Loucy (cell line): Measurements from ENCODE around the gene SNRNP27.

ENCODE experiments used
- H2AFZ ChIP-seq: fragments of 200-600 bp; sonication (generic); 2 replicates; pipeline ENCODE4 v1.6.0; 2016; ENCODE audit warnings: antibody characterized with exemption, mild to moderate bottlenecking, low read length, moderate library complexity
- H3F3A ChIP-seq: fragments of 200-600 bp; 2 replicates; pipeline ENCODE4 v1.6.0; 2016; ENCODE audit warnings: antibody characterized with exemption, low read depth, mild to moderate bottlenecking
- H3K27me3 ChIP-seq: fragments of 200-600 bp; sonication (generic); 2 replicates; pipeline ENCODE4 v1.6.1; 2014; ENCODE audit warnings: low read length, mild to moderate bottlenecking; ENCODE audit not compliant: insufficient read depth, poor library complexity, severe bottlenecking
- H3K36me3 ChIP-seq: fragments of 200-600 bp; sonication (generic); 2 replicates; pipeline ENCODE4 v1.6.1; 2016; ENCODE audit warnings: low read length; ENCODE audit not compliant: insufficient read depth
- H3K4me1 ChIP-seq: fragments of 200-600 bp; sonication (generic); 2 replicates; pipeline ENCODE4 v1.5.1; 2014; ENCODE audit warnings: low read length, mild to moderate bottlenecking; ENCODE audit not compliant: insufficient read depth, poor library complexity, severe bottlenecking
- H3K4me2 ChIP-seq: fragments of 200-600 bp; sonication (generic); 2 replicates; pipeline ENCODE4 v1.6.0; 2014; ENCODE audit warnings: antibody characterized with exemption, low read length, low read depth, mild to moderate bottlenecking; ENCODE audit not compliant: poor library complexity, severe bottlenecking
- H3K4me3 ChIP-seq: fragments of 200-600 bp; sonication (generic); 2 replicates; pipeline ENCODE4 v1.5.1; 2014; ENCODE audit warnings: low read length, mild to moderate bottlenecking, mixed read lengths; ENCODE audit not compliant: poor library complexity, severe bottlenecking
- H3K79me2 ChIP-seq: fragments of 200-600 bp; sonication (generic); 2 replicates; pipeline ENCODE4 v1.6.1; 2014; ENCODE audit warnings: low read length; ENCODE audit not compliant: insufficient read depth
- H3K9ac ChIP-seq: fragments of 200-600 bp; sonication (generic); 2 replicates; pipeline ENCODE4 v1.6.0; 2014; ENCODE audit warnings: mild to moderate bottlenecking, low read depth, low read length, moderate library complexity; ENCODE audit not compliant: poor library complexity, severe bottlenecking
- H3K9me2 ChIP-seq: fragments of 200-600 bp; sonication (generic); replicated peaks from 2 replicates; pipeline ENCODE4 v1.6.1; 2016; ENCODE audit warnings: low read depth, low read length, mixed read lengths
- H3K9me3 ChIP-seq: fragments of 200-600 bp; sonication (generic); 2 replicates; pipeline ENCODE4 v1.6.1; 2014; ENCODE audit warnings: mild to moderate bottlenecking, antibody characterized with exemption, low read length, low read depth; ENCODE audit not compliant: insufficient read depth
- H4K20me1 ChIP-seq: fragments of 200-600 bp; sonication (generic); 2 replicates; pipeline ENCODE4 v1.6.0; 2014; ENCODE audit warnings: antibody characterized with exemption, low read length, mild to moderate bottlenecking; ENCODE audit not compliant: insufficient read depth, poor library complexity, severe bottlenecking
- EZH2phosphoT487 ChIP-seq: fragments of 200-600 bp; IDR thresholded peaks from 2 replicates; pipeline ENCODE4 v1.6.1; 2018; ENCODE audit warnings: antibody characterized with exemption, mild to moderate bottlenecking, moderate library complexity, borderline replicate concordance
- TF ChIP-seq, protein P1 (sequence below): fragments of 200-600 bp; sonication (generic); conservative IDR thresholded peaks from 2 replicates; pipeline ENCODE4 v1.5.1; 2014; ENCODE audit warnings: mild to moderate bottlenecking, antibody characterized with exemption, low read length

The SNRNP27 gene

DNA sequence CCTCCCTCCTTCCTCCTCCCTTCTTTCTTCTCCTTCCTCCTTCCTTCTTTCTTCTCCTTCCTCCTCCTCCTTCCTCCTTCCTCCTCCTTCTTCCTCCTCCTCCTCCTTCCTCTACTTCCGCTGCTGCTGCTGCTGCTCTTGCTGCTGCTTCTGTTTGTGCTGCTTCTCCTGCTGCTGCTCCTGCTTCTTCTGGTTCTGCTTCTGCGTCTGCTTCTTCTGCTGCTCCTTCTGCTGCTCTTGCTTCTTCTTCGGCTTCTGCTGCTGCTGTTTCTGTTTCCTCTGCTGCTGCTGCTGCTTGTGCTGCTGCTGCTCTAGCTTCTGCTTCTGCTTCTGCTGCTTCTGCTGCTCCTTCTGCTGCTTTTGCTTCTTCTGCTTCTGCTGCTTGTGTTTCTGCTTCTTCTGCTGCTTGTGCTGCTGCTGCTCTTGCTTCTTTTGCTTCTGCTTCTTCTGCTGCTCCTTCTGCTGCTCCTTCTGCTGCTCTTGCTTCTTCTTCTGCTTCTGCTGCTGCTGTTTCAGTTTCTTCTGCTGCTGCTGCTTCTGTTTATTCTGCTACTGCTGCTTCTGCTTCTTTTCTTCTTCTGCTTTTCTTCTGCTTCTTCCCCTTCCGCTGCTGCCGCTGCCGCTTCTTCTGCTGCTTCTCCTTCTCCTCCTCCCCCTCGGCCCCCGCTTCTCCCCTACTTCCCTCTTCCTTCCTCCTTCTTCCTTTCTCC, 8.6 kb downstream of the SNRNP27 start:
- Histone ChIP-seq H4K20me1 (peaks cover 5% of the 10 kb centered on the region), H3K9ac (peak overlapping the region; percentile 30), H3K79me2 (peaks cover 30% of the 10 kb centered on the region), H3K4me1 (peaks cover 13% of the 10 kb centered on the region), H3K4me3 (peak overlapping the region; percentile 13), H2AFZ (no peak overlapping the region), H3K9me3 (no peaks in the 10 kb centered on the region), H3K4me2 (peak overlapping the region; percentile 55), H3K36me3 (peaks cover 59% of the 10 kb centered on the region), H3K27me3 (no peaks in the 10 kb centered on the region), H3K9me2 (no peaks in the 10 kb centered on the region), H3F3A (no peaks in the 10 kb centered on the region)
- TF ChIP-seq EZH2phosphoT487, result no peak
- TF ChIP-seq, protein P1, sequence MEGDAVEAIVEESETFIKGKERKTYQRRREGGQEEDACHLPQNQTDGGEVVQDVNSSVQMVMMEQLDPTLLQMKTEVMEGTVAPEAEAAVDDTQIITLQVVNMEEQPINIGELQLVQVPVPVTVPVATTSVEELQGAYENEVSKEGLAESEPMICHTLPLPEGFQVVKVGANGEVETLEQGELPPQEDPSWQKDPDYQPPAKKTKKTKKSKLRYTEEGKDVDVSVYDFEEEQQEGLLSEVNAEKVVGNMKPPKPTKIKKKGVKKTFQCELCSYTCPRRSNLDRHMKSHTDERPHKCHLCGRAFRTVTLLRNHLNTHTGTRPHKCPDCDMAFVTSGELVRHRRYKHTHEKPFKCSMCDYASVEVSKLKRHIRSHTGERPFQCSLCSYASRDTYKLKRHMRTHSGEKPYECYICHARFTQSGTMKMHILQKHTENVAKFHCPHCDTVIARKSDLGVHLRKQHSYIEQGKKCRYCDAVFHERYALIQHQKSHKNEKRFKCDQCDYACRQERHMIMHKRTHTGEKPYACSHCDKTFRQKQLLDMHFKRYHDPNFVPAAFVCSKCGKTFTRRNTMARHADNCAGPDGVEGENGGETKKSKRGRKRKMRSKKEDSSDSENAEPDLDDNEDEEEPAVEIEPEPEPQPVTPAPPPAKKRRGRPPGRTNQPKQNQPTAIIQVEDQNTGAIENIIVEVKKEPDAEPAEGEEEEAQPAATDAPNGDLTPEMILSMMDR, result no peak

DNA sequence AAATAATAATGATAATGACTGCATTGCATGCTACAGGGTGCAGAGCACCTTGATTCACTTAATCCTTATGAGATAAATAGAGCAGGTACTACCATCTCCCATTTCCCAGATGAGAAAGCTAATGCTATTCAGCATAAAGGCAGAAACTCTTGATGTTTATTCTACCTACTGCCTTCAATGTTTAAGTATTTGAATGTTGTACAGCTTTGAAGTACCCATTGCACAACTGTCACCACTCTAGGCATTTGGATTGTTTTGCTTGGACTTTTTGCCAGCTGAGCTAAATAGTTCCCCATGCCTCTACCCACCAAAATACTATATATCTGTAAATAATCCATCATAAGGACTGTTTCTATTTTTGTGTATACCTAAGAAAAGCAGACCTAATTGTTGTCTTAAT, 13.5 kb downstream of the SNRNP27 start:
- H2AFZ ChIP-seq, result no peak overlapping the region
- no peaks in the 10 kb centered on the region; the same call in 1 of the 2 replicates for H3K79me2 ChIP-seq
- H3K4me3 ChIP-seq, result no peak overlapping the region

DNA sequence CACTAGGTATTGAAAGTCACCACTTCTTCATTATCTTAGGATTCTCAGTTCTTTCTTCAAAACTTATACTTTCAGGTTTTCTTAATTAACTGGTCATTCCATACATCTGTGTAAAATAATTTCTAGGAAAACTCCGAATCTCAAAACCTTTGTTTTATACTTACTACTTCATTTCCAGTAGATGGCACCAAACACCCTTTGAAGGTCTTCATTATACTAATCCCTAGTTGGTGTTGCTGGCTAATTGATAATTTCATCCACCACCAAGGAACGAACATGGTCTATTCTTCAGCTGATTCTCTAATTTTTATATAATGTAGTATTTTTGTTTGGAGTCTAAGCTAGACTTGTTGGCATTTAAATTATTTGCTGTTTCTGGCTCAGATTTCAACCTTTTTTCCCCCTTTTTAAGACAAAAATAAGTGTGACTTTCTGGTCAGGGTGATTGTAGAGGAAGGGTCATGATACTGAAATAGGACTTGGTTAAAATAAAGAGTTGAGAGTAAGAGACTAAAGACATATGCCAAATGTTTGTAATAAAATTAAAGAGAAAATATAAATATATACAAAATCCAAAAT, 18.3 kb downstream of the SNRNP27 start:
- Histone ChIP-seq H3K4me1 (peaks cover 7% of the 10 kb centered on the region), H3K36me3 (peaks cover 25% of the 10 kb centered on the region; the same call in 1 of the 2 replicates), H3K9me2 (no peaks in the 10 kb centered on the region), H4K20me1 (peaks cover 6% of the 10 kb centered on the region), H3K9ac (no peak overlapping the region), H3K9me3 (no peaks in the 10 kb centered on the region), H3K4me3 (no peak overlapping the region), H2AFZ (no peak overlapping the region), H3K4me2 (no peak overlapping the region), H3K79me2 (peaks cover 13% of the 10 kb centered on the region; the same call in 1 of the 2 replicates), H3F3A (no peaks in the 10 kb centered on the region), H3K27me3 (no peaks in the 10 kb centered on the region)
- TF ChIP-seq, protein P1, result peak; percentile 77
- no peak for TF ChIP-seq EZH2phosphoT487

More for the DNA sequence above, 13.5 kb downstream of the SNRNP27 start:
- no peak overlapping the region for H3K9ac ChIP-seq
- peaks cover 53% of the 10 kb centered on the region for H3K36me3 ChIP-seq
- H3F3A ChIP-seq, result no peaks in the 10 kb centered on the region
- H3K9me3 ChIP-seq, result no peaks in the 10 kb centered on the region
- no peaks in the 10 kb centered on the region for H3K27me3 ChIP-seq
- no peak overlapping the region for H3K4me2 ChIP-seq
- no peak for TF ChIP-seq EZH2phosphoT487
- TF ChIP-seq, protein P1, result no peak
- H4K20me1 ChIP-seq, result no peaks in the 10 kb centered on the region
- H3K9me2 ChIP-seq, result no peaks in the 10 kb centered on the region
- H3K4me1 ChIP-seq, result peaks cover 5% of the 10 kb centered on the region
